Heart left ventricle (tissue), 13 donors: ENCODE results near the gene FOXN3.

ENCODE experiments used
- CTCF ChIP-seq, 12 donors: fragments of 200-600 bp; sonication (generic) in 4 of 12; IDR thresholded peaks; one replicate each; pipeline versions ENCODE4 v1.5.0 to v1.8.0; 2018 to 2022; ENCODE audit warnings: antibody characterized with exemption in 12 of 12, mild to moderate bottlenecking in 5 of 12
- POLR2A ChIP-seq, 2 donors: fragments of 450-650 bp; IDR thresholded peaks; one replicate each; pipeline ENCODE4 v1.6.1; 2017; ENCODE audit warnings: antibody characterized with exemption in 2 of 2, mild to moderate bottlenecking in 2 of 2, moderate library complexity in 2 of 2
- donor health status: ischemic (EF 13 %, LVEDD 7.1; RV severe dilation, severe dysfunction).
- donor health status: DM: no; HTN: yes; CAD: no.
- donor health status: DM: no; HTN: no; CAD: no.
- donor health status: ischemic (EF 25% LVEDD 6.9; RV normal size, moderate dysfunction).
- donor health status: ischemic (EF 25% LVEDD 5.7; RV mildly dilated, moderate dysfunction).
- donor health status: ischemic (EF 35%, LVEDD 5.7; RV mildly dilated, moderate dysfunction).
- donor health status: nonischemic (EF 11% LVEDD 7.7; RV severe dilation, severe dysfunction).
- donor health status: DM: yes; HTN: yes; CAD: no.
- donor health status: PGD.
- donor health status: ischemic (EF 29% LVEDD 5.4; RV normal size, mild dysfunction).
- donor health status: nonischemic (EF 23%, LVEDD 6.1; RV moderate dilation, normal function).

- no peak for TF ChIP-seq CTCF (IDR thresholded peaks at IDR 0.05)
- no peak for TF ChIP-seq POLR2A (IDR thresholded peaks at IDR 0.05)
These were observed 237.1 kb downstream of the FOXN3 start for GRCh38 chr14:89179891-89180404.
